ENCODE data around the gene TMEM184C.

Gene TMEM184C

DNA sequence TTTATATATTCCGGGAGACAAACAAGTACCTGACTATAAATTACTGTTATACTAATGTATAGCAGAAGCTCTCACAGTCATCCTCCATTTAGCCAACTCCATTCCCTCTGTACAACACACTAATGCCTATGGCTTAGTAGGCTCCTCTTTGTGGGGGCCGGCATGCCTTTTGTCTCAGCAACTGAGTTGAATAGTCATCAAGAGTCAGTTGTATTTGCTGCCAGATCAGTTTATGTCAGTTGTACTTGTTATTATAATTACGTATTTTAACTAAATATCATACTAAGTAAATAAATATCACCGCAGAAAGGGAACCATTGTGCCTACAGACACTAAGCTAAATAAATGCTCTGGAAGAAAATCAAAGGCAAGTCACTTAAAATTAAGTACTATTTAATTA is 56.9 kb downstream of the TMEM184C start:
- no peak for DNase-seq

DNA sequence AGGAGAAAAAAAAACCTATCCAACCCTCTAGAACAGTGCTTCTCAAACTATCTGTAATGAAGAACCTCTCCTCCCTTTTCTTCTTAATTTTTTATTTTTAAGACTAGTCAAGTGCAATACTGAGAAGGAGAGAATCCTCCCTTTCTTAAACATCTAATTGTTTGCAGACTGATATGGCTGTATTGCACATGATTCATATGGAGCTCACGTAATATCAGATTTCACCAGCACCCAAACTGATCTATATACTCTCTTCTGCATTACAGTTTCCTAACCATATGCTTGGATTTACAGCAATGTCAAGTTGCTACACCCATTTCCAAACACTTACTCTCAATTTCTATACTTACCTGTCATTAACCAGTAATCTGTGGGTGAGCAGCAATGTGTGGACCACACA is 57.3 kb downstream of the TMEM184C start:
- DNase-seq, result no peak

DNA sequence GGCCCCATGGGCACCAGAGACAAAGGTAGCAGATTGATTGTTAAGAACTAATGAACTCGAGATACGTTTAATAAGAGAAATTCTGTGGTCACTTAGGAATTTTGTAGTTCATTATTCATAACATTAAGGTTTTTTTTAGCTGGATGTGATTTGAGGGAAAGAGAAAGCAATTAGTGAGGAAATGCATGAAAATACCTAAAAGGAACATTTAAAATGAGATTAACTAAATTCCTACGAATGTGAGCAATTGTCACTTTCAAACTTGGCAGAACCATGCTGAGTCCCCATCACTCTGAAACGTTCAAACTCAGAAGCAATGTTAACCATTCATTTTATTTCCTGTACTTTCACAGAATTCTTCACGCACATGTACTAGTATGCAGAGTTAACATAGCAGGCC is 60.9 kb downstream of the TMEM184C start:
- no peak for DNase-seq

DNA sequence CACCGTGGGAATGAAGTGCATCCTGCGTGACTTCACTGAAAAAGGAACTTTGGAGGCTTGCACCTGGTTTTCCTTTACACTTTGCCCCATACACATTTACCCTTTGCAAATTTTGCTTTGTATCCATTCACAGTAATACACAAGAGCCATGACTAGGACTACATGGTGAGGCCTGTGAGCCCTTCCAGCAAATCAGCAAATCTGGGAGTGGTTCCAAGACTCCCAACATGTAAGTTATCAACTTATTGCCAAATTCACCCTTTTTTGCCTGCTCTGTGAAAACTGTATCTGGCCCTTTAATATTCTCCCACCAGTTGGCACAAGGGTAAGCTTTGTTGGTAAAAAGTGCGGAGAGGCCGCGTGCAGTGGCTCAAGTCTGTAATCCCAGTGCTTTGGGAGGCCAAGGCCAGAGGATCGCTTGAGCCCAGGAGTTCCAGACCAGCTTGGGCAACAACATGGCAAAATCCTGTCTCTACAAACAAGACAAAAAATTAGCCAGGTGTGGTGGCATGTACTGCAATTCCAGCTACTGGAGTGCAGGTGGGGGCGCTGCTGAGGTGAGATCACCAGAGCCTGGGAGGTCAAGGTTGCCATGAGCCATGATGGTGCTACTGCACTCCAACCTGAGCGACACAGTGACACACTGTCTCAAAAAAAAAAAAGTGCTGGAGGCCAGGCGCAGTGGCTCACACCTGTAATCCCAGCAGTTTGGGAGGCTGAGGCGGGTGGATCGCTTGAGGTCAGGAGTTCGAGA is 61.8 kb downstream of the TMEM184C start:
- DNase-seq, result no peak

DNA sequence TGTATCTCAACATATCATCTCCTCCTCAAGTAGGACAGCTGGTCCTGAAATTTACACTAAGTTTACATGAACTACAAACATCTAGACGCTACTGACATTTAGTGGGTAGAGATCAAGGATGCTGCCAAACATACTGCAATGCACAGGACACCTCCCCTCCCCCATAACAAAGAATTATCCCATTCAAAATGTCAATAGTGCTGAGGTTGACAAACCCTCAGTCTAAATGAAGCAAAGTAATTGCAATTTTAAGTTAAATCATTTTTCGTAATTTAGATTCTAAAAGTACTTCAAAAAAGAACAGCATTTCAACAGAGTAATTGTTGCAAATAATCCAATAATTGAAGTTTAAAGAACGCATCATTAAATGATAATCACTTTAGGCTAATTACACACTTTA is 65.6 kb downstream of the TMEM184C start:
- DNase-seq, result no peak

DNA sequence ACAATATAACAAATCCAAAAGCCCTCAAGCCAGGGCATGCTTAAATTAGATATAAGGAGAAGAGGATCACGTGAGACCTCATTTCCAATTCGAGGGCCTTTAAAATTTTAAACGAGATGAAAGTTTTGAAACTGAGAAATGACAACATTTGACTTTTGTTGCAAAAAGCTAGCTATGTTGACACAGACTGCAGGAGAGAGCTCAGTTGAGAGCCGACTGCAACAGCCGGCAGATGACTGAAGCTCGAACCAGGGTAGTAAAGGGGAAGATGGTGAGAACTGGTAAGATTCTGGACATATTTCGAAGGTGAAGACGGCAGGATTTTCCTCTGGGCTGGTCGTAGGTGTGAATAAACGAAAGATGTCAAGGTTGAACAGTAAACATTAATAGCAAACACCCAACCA is 66.0 kb downstream of the TMEM184C start:
- DNase-seq, result peak; percentile 40

DNA sequence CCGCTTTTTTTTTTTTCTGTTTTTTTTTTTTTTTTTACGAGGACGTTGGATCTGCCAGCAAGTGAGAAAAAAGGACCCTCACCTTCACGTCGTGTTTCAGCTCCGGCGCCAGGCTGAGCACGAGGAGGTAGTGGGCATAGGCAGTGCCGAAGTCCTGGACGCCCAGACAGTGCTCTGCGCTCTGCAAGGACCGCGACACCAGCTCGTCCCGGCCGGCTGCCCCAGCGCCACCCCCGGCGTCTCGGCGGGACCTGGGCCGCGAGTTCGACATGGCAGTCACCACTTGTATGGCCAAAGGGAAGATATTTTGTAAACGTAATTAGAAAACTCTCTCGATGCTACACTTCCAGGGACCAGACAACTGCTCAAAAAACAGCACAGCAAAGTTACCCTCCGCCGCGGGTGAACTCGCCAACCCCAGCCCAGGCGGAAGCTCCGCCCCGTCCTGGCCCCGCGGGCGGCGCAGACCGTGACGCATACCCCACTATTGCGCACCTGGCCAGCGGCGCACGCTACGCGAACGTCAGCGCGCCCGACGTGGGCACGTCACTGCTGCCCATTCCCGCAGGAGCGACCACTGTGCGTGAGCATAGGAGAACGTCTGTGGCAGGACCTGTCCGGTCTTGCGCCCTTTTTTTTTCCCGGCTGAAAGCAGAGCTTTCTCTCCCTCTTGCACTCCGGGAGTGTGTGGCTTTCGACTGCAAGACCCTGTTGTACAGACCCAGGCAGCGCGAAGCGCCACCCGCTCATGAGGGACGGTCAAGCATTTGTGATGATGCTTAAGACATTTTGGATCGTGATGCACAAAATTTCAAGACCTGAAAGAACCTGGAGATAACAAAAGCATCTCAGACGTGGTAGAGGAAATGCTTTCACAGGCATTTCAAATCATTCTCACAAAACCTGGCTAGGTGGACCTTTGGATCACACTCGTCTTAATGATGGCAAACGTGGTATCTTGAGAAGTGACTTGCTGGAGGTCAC is 66.8 kb downstream of the TMEM184C start, which contains the start of gene PRMT9:
PRMT9 (minus strand) TSS at position 447 of the 984 bp plus-strand sequence; CDS start at position 271, 176 bp downstream.
- DNase-seq, result peak; percentile 94

DNA sequence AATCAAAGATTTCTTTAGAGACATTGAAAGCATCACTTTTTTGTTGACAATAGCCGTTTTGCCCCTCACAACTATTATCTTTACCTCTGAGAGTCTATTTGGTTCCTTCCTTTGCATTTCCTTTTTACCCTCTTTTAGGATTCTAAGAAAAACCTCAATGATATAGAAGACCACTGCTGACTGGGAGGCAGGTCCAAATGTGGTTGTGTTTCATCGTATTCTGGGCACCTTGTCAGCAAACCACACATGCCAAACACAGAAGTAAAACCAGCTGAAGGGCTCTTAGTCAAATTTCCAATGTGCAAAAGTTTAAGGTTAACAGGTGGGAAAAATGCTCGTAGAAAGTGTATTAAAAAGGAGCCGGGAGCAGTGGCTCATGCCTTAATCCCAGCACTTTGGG is 71.9 kb downstream of the TMEM184C start:
- DNase-seq, result no peak

DNA sequence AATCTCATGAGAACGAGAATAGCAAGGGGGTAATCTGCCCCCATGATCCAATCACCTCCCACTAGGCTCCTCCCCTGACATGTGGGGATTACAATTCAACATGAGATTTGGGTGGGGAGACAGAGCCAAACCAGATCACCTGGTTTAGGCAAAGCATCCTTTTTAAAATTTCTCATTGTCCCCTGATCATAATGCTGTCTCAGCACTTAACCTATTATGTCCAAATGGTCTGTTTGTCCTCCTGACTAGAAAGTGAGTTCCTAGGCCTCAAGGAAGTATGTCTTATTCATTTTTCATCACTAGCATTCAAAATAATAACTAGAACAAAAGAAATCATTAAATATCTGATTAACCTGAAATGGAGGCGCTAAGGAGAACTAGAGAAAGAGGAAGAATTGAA is 74.6 kb downstream of the TMEM184C start:
- DNase-seq, result no peak

DNA sequence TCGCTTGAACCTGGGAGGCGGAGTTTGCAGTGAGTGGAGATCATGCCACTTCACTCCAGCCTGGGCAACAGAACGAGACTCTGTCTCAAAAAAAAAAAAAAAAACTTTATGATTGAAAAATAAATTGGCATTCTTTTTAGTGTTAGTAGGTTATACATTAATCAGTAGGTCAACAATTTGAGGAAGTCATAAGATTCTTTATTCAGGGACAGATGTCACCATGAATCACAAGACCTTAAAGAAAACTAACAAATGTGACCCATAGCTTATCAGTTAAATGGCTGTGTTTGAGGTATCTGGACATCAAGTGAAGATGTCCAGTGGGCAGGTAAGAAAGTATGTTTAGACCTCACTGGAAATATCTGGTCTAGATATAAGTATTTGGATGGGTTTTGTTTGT is 76.0 kb downstream of the TMEM184C start:
- no peak for DNase-seq

DNA sequence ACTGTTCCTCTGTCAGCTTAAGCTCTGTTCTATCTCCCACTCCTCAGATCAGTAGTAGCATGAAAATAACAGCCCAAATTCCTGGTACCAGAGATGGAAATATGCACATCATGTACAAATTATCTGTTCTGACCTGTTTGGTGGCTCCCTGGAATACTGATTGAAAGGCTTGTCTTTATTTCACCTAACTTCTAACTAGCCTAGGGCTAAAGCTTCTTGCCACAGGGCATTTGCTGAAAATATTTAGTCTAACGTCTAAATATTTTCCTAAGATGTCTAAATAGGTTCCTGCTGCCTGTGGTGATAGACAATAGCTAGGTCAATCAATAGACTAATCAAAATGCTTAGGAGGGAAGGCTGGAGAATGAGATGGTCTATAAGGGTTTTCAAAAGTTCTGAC is 79.7 kb downstream of the TMEM184C start:
- no peak for DNase-seq

DNA sequence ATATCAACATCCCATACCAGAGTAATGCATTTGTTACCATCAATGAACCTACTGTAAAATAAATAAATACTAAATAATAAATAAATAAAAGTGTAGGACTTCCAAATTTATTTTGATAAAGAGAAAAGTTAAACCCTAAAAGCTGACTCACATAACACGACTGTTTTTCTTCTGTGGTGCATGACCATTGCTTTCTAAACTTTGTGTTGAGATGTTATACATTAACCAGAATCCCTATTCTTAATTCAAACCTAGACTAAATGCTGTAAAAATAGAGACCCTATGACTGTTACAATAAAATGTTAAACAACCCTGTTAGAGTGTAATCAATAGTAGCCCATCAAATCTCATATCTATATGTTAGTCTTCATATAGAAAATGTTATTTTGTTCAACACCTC is 87.6 kb downstream of the TMEM184C start:
- DNase-seq, result no peak

DNA sequence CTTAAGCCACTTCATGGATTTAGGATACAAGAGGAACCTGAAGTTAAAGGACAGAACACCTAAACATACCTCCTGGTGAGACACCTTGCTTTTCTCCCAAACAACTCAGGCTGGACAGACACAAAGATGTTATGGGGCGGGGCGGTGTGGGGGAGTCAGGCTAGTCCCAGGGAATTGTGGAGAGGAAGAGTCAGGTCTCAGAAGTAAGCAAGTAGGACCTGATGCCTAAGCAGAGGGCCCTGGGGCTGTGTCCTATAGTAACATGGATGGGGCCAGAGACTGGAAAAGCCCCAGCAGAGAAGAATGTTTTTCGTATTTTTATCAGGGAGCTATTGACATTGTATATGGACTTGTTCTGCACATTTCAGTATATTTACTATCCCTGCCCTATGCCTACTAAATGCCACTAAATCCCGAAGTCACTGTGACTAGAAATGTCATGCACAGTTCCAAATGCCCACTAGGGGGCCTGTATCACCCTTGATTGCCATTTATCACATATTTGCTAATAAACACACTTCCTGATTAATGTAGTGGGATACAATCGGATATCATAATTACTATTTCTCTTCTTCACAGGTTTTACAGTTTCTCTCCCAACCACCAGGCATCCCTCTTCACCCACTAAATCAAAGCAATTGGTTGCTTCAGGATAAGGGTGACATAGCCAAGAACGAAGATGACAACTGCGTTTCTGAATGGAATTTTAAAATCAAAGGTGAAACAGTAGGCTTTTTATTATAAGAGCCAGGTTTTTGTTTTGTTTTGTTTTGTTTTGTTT is 90.9 kb downstream of the TMEM184C start:
- peak; percentile 48 for DNase-seq

DNA sequence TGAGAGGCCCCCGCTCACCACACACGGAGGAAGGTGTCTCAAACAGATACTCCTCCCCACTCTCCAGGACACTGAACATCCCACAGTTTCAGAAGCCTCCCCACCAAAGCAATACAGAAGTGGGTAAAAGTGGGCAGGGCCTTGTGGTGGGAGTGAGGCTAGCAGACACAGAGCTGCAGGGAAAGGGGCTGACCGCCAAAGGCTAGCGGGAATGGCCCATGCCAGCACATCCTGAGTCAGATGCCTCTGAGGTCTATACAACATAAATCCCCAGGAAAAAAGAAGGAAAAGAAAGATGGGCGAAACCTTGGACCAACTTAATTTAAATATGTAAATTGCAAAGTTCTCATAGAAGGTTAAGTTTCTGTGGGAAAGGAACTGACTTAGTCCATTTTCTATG is 92.8 kb downstream of the TMEM184C start:
- no peak for DNase-seq

DNA sequence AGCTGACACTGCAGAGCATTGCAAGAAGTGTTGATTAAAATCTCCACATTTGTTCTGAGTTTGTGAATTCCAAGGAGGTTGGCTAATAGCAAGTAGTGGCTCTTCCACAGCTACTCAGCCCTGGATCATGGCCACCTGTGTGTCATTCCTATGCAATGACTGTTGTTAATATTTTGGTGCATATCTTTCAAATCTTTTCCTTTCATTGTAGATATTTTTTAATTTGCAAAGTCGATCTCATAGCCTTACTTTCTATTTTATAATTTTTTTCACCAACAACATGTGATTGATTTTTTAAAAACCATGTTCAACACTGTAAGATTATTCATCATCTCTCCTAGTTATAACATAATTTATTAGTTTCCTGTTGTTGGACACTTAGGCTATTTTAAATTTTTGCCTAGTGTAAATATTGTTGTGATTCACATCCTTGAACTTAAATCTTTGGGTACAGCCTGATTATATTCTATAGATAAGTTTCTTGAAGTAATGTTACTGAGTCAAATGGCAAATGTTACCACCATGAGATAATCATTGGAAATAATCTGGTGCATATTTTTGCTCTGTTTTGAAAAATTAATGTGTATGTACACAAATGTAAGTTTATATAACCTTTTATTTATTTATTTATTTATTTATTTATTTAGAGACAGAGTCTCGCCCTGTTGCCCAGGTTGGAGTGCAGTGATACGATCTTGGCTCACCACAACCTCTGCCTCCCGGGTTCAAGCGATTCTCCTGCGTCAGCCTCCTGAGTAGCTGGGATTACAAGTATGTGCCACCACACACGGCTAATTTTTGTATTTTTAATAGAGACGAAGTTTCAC is 97.6 kb downstream of the TMEM184C start:
- peak; percentile 36 for DNase-seq

DNA sequence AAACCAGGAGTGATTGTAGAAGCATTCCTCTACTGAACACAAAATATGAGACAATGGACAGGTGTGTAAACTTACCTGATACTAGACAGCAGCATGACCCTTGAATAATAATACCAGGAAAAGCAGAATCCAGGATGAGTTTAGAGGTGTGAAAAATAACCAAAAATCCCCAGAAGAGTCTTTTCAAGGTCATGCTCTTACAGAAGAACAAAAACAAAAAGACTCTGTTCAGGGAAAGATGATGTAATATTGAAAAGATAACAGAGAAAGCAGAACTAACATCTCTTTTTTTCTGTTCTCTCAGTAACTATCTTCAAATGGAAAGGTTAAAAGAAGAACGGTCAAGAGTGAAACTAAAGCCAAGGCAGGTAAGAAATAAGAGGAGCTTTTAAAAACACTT is 100.7 kb downstream of the TMEM184C start:
- DNase-seq, result no peak
